Dendritic cell treated with granulocyte-macrophage colony-stimulating factor and Interleukin-4, amounts not matched to agents 40 ng/mL and 50 ng/mL, for 4 days (primary cell): ENCODE measurements around the gene FLT3.
"Not testable (repeated sequence)": the region's sequence is repeated elsewhere in the genome, so short reads cannot be mapped to it uniquely, and the experiment has no call there.

ENCODE experiments used
- H3K27ac Mint-ChIP-seq: one replicate; pipeline ENCODE4 v1.8.0; 2022; ENCODE audit warnings: mild to moderate bottlenecking, mixed read lengths
- H3K27me3 Mint-ChIP-seq: one replicate; pipeline ENCODE4 v1.8.0; 2022; ENCODE audit warnings: mild to moderate bottlenecking, mixed read lengths
- H3K36me3 Mint-ChIP-seq: one replicate; pipeline ENCODE4 v1.8.0; 2022; ENCODE audit warnings: low read depth, mixed read lengths
- H3K4me1 Mint-ChIP-seq: one replicate; pipeline ENCODE4 v1.8.0; 2022; ENCODE audit warnings: low read depth, mixed read lengths
- H3K4me3 Mint-ChIP-seq: one replicate; pipeline ENCODE4 v1.8.0; 2022; ENCODE audit warnings: mild to moderate bottlenecking, moderate library complexity, mixed read lengths
- H3K9me3 Mint-ChIP-seq: one replicate; pipeline ENCODE4 v1.8.0; 2022; ENCODE audit warnings: mixed read lengths
- intact Hi-C: fragments of 100-400 bp; cut with micrococcal nuclease; formaldehyde crosslinking; loops from one replicate; pipeline ENCODE4 v1.15.0; 2022

FLT3 gene

GRCh38 chr13:28026508-28026907 is 73.9 kb downstream of the FLT3 start:
- Mint-ChIP-seq H3K4me3 (no peak overlapping the region), H3K4me1 (peaks cover 37% of the 10 kb centered on the region), H3K9me3 (no peaks in the 10 kb centered on the region), H3K36me3 (no peaks in the 10 kb centered on the region), H3K27me3 (no peaks in the 10 kb centered on the region), H3K27ac (no peak overlapping the region)
- intact Hi-C loops = no loop called here

GRCh38 chr13:28022848-28023518 is 77.4 kb downstream of the FLT3 start:
- Mint-ChIP-seq H3K27ac (peak overlapping the region; percentile 53), H3K4me3 (no peak overlapping the region), H3K36me3 (no peaks in the 10 kb centered on the region), H3K9me3 (no peaks in the 10 kb centered on the region), H3K27me3 (no peaks in the 10 kb centered on the region), H3K4me1 (peaks cover 20% of the 10 kb centered on the region)
- intact Hi-C loops = no loop called here

GRCh38 chr13:28014301-28014700 is 86.1 kb downstream of the FLT3 start:
- Mint-ChIP-seq H3K27ac (no peak overlapping the region), H3K9me3 (no peaks in the 10 kb centered on the region), H3K4me1 (peaks cover 16% of the 10 kb centered on the region), H3K36me3 (no peaks in the 10 kb centered on the region), H3K27me3 (no peaks in the 10 kb centered on the region), H3K4me3 (no peak overlapping the region)
- intact Hi-C loops = no loop called here

GRCh38 chr13:28013482-28013881 is 86.9 kb downstream of the FLT3 start:
- H3K9me3 Mint-ChIP-seq = no peaks in the 10 kb centered on the region
- no peak overlapping the region for H3K4me3 Mint-ChIP-seq
- intact Hi-C loops = no loop called here
- H3K27me3 Mint-ChIP-seq = no peaks in the 10 kb centered on the region
- peaks cover 21% of the 10 kb centered on the region for H3K4me1 Mint-ChIP-seq
- H3K27ac Mint-ChIP-seq = no peak overlapping the region
- no peaks in the 10 kb centered on the region for H3K36me3 Mint-ChIP-seq

- Mint-ChIP-seq H3K36me3 (no peaks in the 10 kb centered on the region), H3K4me3 (no peak overlapping the region), H3K4me1 (peaks cover 23% of the 10 kb centered on the region), H3K27ac (peak overlapping the region; percentile 50), H3K27me3 (no peaks in the 10 kb centered on the region), H3K9me3 (no peaks in the 10 kb centered on the region)
- intact Hi-C loops = no loop called here
Observed at GRCh38 chr13:28012896-28013295, 87.5 kb downstream of the FLT3 start.

GRCh38 chr13:28012383-28012782 is 88.0 kb downstream of the FLT3 start:
- H3K36me3 Mint-ChIP-seq = no peaks in the 10 kb centered on the region
- H3K9me3 Mint-ChIP-seq = no peaks in the 10 kb centered on the region
- peak overlapping the region; percentile 50 for H3K27ac Mint-ChIP-seq
- intact Hi-C loops = no loop called here
- H3K27me3 Mint-ChIP-seq = no peaks in the 10 kb centered on the region
- H3K4me1 Mint-ChIP-seq = peaks cover 26% of the 10 kb centered on the region
- H3K4me3 Mint-ChIP-seq = no peak overlapping the region

GRCh38 chr13:28010046-28010445 is 90.3 kb downstream of the FLT3 start:
- intact Hi-C loops = no loop called here
- Mint-ChIP-seq H3K27ac (no peak overlapping the region), H3K36me3 (no peaks in the 10 kb centered on the region), H3K27me3 (no peaks in the 10 kb centered on the region), H3K4me3 (no peak overlapping the region), H3K9me3 (no peaks in the 10 kb centered on the region), H3K4me1 (peaks cover 26% of the 10 kb centered on the region)

- not testable (repeated sequence) for H3K36me3 Mint-ChIP-seq
Observed at GRCh38 chr13:28005016-28005415, 95.4 kb downstream of the FLT3 start.

GRCh38 chr13:28002886-28003698 is 97.3 kb downstream of the FLT3 start:
- Mint-ChIP-seq H3K27me3 (no peaks in the 10 kb centered on the region), H3K9me3 (no peaks in the 10 kb centered on the region), H3K4me3 (no peak overlapping the region), H3K27ac (no peak overlapping the region), H3K4me1 (peaks cover 5% of the 10 kb centered on the region), H3K36me3 (no peaks in the 10 kb centered on the region)
- intact Hi-C loops = no loop called here

More at GRCh38 chr13:28005016-28005415, 95.4 kb downstream of the FLT3 start:
- H3K9me3 Mint-ChIP-seq, intact Hi-C loops, H3K27me3 Mint-ChIP-seq, H3K4me3 Mint-ChIP-seq, H3K27ac Mint-ChIP-seq, H3K4me1 Mint-ChIP-seq: not testable (repeated sequence)

- Mint-ChIP-seq H3K4me1 (no peaks in the 10 kb centered on the region), H3K9me3 (no peaks in the 10 kb centered on the region), H3K27me3 (no peaks in the 10 kb centered on the region), H3K27ac (no peak overlapping the region), H3K4me3 (no peak overlapping the region), H3K36me3 (no peaks in the 10 kb centered on the region)
- intact Hi-C loops = no loop called here
Observed at GRCh38 chr13:28001837-28002473, 98.4 kb downstream of the FLT3 start.

- intact Hi-C loops = no loop called here
- H3K27ac Mint-ChIP-seq = no peak overlapping the region
Observed at GRCh38 chr13:28001049-28001448, 99.3 kb downstream of the FLT3 start.

GRCh38 chr13:28000567-28000966 is 99.8 kb downstream of the FLT3 start:
- H3K27ac Mint-ChIP-seq = no peak overlapping the region
- no peak overlapping the region for H3K4me3 Mint-ChIP-seq
- no peaks in the 10 kb centered on the region for H3K4me1 Mint-ChIP-seq
- no peaks in the 10 kb centered on the region for H3K9me3 Mint-ChIP-seq
- no peaks in the 10 kb centered on the region for H3K36me3 Mint-ChIP-seq
- no peaks in the 10 kb centered on the region for H3K27me3 Mint-ChIP-seq
- intact Hi-C loops = no loop called here

More at GRCh38 chr13:28001049-28001448, 99.3 kb downstream of the FLT3 start:
- H3K27me3 Mint-ChIP-seq = no peaks in the 10 kb centered on the region
- no peaks in the 10 kb centered on the region for H3K4me1 Mint-ChIP-seq
- no peaks in the 10 kb centered on the region for H3K9me3 Mint-ChIP-seq
- no peaks in the 10 kb centered on the region for H3K36me3 Mint-ChIP-seq
- H3K4me3 Mint-ChIP-seq = no peak overlapping the region

- H3K27me3 Mint-ChIP-seq = no peaks in the 10 kb centered on the region
- no peak overlapping the region for H3K4me3 Mint-ChIP-seq
- no peaks in the 10 kb centered on the region for H3K4me1 Mint-ChIP-seq
- intact Hi-C loops = no loop called here
- no peak overlapping the region for H3K27ac Mint-ChIP-seq
- no peaks in the 10 kb centered on the region for H3K9me3 Mint-ChIP-seq
- H3K36me3 Mint-ChIP-seq = no peaks in the 10 kb centered on the region
Observed at GRCh38 chr13:27997904-27998522, 102.4 kb downstream of the FLT3 start.

- Mint-ChIP-seq H3K4me3 (no peak overlapping the region), H3K9me3 (no peaks in the 10 kb centered on the region), H3K27ac (no peak overlapping the region), H3K36me3 (no peaks in the 10 kb centered on the region), H3K27me3 (peaks cover 3% of the 10 kb centered on the region), H3K4me1 (no peaks in the 10 kb centered on the region)
- intact Hi-C loops = no loop called here
Observed at GRCh38 chr13:27991881-27992280, 108.5 kb downstream of the FLT3 start.
